Central memory CD8-positive, alpha-beta T cell (primary cell): Measurements from ENCODE around the gene STK39.

Source experiments
- ATAC-seq: fragments of 150-1000 bp; cut with Tn5 transposase; replicated peaks from 2 replicates; pipeline ENCODE4 v1.10.0; 2022; ENCODE audit warnings: mild to moderate bottlenecking, moderate FRiP score, moderate number of reproducible peaks; ENCODE audit not compliant: poor library complexity, severe bottlenecking; ENCODE audit errors: extremely low read depth
- DNase-seq, 2 donors: peaks; one replicate each; pipeline ENCODE4 v3.0.0; 2021; ENCODE audit warnings: low spot score in 2 of 2
- H3K27ac Mint-ChIP-seq: one replicate; pipeline ENCODE4 v1.8.0; 2022; ENCODE audit warnings: low read depth, mild to moderate bottlenecking, moderate library complexity, mixed read lengths
- H3K27me3 Mint-ChIP-seq: one replicate; pipeline ENCODE4 v1.8.0; 2022; ENCODE audit warnings: mixed read lengths
- H3K36me3 Mint-ChIP-seq: one replicate; pipeline ENCODE4 v1.8.0; 2022; ENCODE audit warnings: mild to moderate bottlenecking, moderate library complexity, mixed read lengths; ENCODE audit not compliant: insufficient read depth
- H3K4me1 Mint-ChIP-seq: one replicate; pipeline ENCODE4 v1.8.0; 2022; ENCODE audit warnings: mixed read lengths
- H3K4me3 Mint-ChIP-seq: one replicate; pipeline ENCODE4 v1.8.0; 2022; ENCODE audit warnings: mild to moderate bottlenecking, moderate library complexity, mixed read lengths
- H3K9me3 Mint-ChIP-seq: one replicate; pipeline ENCODE4 v1.8.0; 2022; ENCODE audit warnings: mixed read lengths

Gene STK39

DNA sequence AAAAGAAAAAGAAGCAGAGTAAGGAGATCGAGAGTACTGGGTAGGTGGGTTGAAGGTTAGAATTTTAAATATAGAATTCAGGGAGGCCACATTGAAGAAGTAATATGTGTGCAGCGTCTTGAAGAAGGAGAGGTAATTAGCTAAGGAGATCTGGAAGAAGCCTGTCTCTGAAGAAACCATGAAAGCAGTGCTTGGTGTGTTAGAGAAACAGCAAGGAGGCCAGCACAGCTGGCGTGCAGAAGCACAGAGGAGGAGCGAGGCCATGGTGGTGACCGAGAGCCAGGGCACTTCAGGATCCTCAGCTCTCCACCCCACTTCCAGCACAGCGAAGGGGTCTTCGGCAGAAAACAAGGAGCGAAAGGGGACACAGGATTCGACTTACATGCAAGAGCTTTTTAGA is 305.8 kb downstream of the STK39 start:
- H3K27me3 Mint-ChIP-seq, result peaks cover 35% of the 10 kb centered on the region
- H3K27ac Mint-ChIP-seq, result no peak overlapping the region
- H3K4me3 Mint-ChIP-seq, result no peak overlapping the region
- DNase-seq (no peak), ATAC-seq (no peak)
- peaks cover 5% of the 10 kb centered on the region for H3K36me3 Mint-ChIP-seq
- no peaks in the 10 kb centered on the region for H3K9me3 Mint-ChIP-seq
- H3K4me1 Mint-ChIP-seq, result peaks cover 12% of the 10 kb centered on the region

DNA sequence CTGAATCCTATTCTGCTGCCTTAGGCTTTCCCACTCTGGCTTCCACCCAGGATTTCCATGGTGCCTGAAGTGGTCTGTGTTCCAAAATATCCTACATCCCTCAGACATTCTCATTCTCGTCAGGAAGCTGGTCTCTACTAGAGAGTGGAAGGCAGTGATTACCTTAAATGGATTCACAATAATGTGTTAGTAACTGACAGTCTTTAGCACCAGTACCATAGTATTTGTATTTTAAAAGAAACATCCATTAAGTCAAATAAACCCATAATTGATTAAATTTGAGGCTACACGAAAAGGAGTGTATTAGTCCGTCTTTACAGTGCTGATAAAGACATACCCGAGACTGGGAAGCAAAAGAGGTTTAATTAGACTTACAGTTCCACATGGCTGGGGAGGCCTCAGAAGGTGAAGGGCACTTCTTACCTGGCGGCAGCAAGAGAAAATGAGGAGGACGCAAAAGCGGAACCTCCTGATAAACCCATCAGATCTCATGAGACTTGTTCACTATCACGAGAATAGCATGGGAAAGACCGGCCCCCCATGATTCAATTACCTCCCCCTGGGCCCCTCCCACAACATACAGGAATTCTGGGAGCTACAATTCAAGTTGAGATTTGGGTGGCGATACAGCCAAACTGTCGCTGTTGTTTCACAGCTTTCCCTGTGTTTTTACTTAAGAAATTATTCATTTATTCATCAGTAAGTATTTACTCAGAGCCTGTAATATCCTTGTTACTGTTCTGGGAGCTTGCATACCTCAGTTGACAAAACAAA is 306.5 kb downstream of the STK39 start:
- H3K9me3 Mint-ChIP-seq, result no peaks in the 10 kb centered on the region
- H3K27ac Mint-ChIP-seq, result no peak overlapping the region
- ATAC-seq (no peak), DNase-seq (no peak)
- H3K36me3 Mint-ChIP-seq, result peaks cover 6% of the 10 kb centered on the region
- H3K4me3 Mint-ChIP-seq, result no peak overlapping the region
- peaks cover 6% of the 10 kb centered on the region for H3K4me1 Mint-ChIP-seq
- H3K27me3 Mint-ChIP-seq, result peaks cover 35% of the 10 kb centered on the region

DNA sequence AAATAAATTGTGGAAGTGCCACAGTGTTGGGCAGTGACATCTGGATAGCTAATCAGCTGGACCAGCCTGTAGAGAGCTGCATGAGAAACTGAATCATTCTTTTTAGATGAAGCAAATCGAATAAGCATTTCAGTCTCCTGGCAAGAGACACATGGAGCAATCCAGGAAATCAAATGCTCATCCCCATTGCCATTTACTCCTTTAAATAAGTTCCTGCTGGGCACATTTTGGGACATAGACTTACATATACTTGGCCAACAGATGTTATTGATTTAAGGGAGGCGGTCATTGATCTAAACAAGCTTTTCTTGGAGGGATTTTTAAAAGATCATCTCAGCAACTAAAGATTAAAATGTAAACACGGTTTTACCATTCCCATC is 307.1 kb downstream of the STK39 start:
- H3K27ac Mint-ChIP-seq, result no peak overlapping the region
- peaks cover 38% of the 10 kb centered on the region for H3K27me3 Mint-ChIP-seq
- H3K36me3 Mint-ChIP-seq, result peaks cover 4% of the 10 kb centered on the region
- ATAC-seq (no peak), DNase-seq (no peak)
- H3K9me3 Mint-ChIP-seq, result peaks cover under 1% of the 10 kb centered on the region
- H3K4me3 Mint-ChIP-seq, result no peak overlapping the region
- peaks cover under 1% of the 10 kb centered on the region for H3K4me1 Mint-ChIP-seq

DNA sequence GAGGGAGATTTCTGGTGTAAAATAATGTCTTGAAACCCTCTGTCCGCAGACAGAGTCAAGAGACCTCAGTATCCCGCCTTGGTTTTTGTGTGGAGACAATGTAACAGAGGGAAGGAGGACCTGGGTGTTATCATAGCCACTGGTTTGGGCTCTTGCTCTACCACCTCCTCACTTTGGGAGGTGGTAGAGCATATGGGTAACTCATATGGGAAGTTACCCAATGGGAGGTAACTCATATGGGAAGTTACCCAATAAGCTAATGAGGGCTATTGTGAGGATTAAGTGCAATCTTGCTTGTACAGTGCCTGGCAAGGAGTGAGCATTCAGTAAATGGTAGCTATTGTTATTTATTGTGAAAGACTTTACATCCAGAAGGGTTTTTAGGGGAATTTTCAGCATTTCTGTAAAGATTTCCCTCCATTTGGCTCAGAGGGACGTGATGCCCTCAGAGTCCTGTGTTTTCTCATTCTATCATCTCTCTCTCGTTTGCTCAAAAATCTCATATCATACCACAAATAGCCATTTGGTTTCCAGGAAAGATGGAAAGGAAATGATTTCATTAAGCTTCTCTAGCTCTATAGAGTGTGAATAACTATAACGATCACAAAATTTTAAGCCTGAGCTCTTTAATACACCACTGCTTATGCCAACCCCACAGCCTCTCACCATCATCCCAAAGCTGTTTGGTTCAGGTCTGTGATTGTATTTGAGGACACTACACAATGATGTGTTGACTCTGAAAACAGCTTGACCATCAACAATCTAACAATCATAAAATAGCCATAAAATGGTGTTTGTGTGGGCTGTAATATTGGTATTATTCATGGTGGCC is 307.7 kb downstream of the STK39 start:
- Mint-ChIP-seq H3K27ac (no peak overlapping the region), H3K4me3 (no peak overlapping the region), H3K9me3 (peaks cover 5% of the 10 kb centered on the region), H3K4me1 (no peaks in the 10 kb centered on the region), H3K36me3 (peaks cover 2% of the 10 kb centered on the region), H3K27me3 (peaks cover 44% of the 10 kb centered on the region)
- DNase-seq, result no peak
- no peak for ATAC-seq

DNA sequence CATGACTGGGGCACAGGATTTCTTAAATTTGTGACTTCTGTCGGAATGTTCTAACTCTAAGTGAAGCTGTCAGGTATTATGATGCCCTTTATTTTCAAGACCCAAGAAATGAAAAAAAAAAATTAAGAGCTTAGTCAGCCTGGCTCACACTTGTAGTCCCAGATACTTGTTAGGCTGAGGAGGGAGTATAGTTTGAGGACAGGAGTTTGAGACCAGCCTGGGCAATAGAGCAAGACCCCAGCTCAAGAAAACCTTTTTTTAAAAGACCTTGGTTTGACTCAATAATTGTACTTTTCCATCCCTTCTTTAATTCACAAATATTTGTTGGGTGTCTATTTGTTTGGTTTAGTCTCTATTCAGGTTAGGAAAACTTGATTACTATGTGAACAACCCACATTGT is 310.0 kb downstream of the STK39 start:
- Mint-ChIP-seq H3K9me3 (peaks cover 5% of the 10 kb centered on the region), H3K4me3 (no peak overlapping the region), H3K27ac (no peak overlapping the region), H3K27me3 (peaks cover 54% of the 10 kb centered on the region), H3K36me3 (peaks cover 4% of the 10 kb centered on the region), H3K4me1 (no peaks in the 10 kb centered on the region)
- ATAC-seq, result no peak
- DNase-seq, result no peak

DNA sequence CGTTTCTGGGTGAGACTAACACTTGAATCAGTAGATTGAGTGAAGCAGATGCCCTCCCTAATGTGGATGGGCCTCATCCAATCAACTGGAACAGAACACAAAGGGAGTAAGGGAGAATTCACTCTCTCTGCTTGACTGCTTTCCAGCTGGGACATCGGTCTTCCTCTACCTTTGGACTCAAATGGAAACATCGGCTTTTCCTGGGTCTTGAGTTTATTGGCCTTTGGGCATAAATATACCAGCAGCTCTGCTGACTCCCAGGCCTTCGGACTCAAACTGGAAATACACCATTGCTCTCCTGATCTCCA is 311.6 kb downstream of the STK39 start:
- Mint-ChIP-seq H3K4me1 (no peaks in the 10 kb centered on the region), H3K27ac (peak overlapping the region; percentile 64), H3K36me3 (peaks cover 4% of the 10 kb centered on the region), H3K9me3 (peaks cover 5% of the 10 kb centered on the region), H3K27me3 (peaks cover 46% of the 10 kb centered on the region), H3K4me3 (no peak overlapping the region)
- ATAC-seq (no peak), DNase-seq (no peak)

DNA sequence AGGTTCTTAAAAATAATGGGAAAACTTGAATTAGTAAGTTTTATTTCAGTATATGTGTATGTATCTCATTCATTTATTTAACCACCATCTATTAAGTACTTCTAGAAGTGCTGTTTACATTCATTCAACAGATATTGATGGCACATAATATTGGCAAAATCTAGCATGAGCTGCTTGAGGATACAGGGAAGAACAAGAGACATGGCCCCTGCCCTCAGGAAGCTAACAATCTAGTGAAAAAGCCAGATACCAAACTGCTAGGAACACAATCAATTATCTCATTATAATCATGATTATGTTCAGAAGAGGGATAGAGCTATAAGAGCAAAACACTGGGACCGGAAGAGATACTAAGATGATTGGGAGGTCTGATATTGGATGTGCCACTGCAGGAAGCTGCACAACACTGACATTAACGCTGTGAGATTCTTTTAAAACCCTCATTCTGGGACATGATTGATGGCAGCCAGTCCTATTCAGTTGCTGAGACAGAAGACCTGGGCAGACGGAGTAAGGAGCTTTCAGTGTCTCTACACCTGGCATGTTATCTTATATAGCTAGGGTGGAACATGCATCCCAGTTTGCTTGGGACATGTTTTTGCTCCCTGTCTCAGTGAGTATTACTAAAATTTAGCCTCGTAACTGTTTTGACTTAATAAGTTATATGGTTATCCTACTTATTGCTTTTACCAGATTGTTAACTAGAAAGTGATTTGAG is 314.1 kb downstream of the STK39 start:
- Mint-ChIP-seq H3K27me3 (peaks cover 36% of the 10 kb centered on the region), H3K9me3 (peaks cover 5% of the 10 kb centered on the region), H3K36me3 (peaks cover 6% of the 10 kb centered on the region), H3K27ac (no peak overlapping the region), H3K4me1 (no peaks in the 10 kb centered on the region), H3K4me3 (no peak overlapping the region)
- DNase-seq (no peak), ATAC-seq (no peak)

DNA sequence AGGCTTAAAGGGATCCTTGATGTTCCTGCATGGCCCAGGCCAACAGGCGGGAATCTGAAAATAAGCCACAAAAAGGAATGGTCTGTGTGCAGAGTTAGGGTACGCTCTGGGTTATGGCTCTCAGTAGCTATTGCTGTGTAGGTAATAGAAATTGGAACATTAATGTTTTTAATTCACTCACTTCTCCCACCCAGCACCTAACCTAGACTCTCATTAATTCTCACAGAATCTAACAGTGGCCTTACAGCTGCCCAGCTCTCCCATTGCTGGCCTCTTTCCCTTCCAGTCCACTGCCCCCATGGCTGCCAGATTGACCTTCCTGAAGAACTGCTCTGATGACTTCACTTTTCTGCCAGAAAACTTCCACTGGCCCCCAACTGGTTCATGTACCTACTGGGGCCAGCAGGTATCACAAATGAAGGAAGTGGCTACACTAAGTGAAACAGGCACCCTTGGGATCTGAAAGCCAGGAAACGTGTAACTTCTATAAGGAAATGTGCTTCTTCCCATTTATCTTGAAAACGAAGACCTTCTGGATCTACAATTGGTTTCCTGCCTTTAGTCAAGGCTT is 315.2 kb downstream of the STK39 start:
- Mint-ChIP-seq H3K36me3 (peaks cover 6% of the 10 kb centered on the region), H3K27ac (no peak overlapping the region), H3K4me1 (no peaks in the 10 kb centered on the region), H3K9me3 (peaks cover 5% of the 10 kb centered on the region), H3K27me3 (peaks cover 46% of the 10 kb centered on the region), H3K4me3 (no peak overlapping the region)
- ATAC-seq, result no peak
- no peak for DNase-seq

DNA sequence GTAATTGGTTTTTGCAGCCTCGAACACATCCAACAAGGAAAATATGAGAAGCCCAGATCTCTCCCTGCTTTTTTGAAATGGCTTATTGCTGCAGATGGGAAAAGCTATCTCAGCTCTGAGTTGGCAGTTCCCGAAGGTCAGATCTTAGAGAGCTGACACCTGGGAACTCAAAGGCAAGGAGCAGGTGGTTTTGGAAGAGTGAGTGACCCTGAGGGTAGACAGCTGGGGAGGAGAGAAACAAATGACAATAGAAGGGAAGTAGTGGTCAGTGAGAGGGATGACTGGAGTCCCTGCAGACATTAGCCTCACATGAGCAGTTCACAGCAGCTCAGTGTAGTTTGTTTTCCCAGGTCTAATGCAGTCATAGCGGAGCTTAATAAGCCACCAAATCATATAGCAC is 317.9 kb downstream of the STK39 start:
- H3K36me3 Mint-ChIP-seq, result peaks cover 4% of the 10 kb centered on the region
- H3K4me1 Mint-ChIP-seq, result no peaks in the 10 kb centered on the region
- no peak overlapping the region for H3K4me3 Mint-ChIP-seq
- H3K27me3 Mint-ChIP-seq, result peaks cover 38% of the 10 kb centered on the region
- ATAC-seq (no peak), DNase-seq (no peak)
- no peaks in the 10 kb centered on the region for H3K9me3 Mint-ChIP-seq
- H3K27ac Mint-ChIP-seq, result no peak overlapping the region

DNA sequence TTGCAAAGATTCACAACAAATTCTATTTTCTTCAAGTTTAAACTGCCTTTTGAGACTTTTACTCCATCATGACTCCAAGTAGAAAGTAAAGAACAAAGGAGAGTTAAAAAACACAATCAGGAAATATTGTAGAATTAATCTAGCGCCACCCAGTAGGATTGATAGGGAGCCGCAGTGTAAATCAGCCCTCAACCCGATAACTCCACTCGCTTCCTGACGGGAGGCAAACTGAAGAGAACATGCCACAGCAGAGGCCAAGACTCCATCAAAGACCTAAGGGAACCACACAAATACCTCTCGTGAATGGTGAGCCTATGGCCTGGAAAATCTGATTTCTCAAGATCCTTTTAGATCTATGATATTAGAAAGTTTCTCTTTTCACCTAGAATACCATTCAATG is 319.0 kb downstream of the STK39 start:
- no peaks in the 10 kb centered on the region for H3K9me3 Mint-ChIP-seq
- no peaks in the 10 kb centered on the region for H3K4me1 Mint-ChIP-seq
- peaks cover 1% of the 10 kb centered on the region for H3K36me3 Mint-ChIP-seq
- ATAC-seq (no peak), DNase-seq (no peak)
- no peak overlapping the region for H3K4me3 Mint-ChIP-seq
- no peak overlapping the region for H3K27ac Mint-ChIP-seq
- H3K27me3 Mint-ChIP-seq, result peaks cover 38% of the 10 kb centered on the region

DNA sequence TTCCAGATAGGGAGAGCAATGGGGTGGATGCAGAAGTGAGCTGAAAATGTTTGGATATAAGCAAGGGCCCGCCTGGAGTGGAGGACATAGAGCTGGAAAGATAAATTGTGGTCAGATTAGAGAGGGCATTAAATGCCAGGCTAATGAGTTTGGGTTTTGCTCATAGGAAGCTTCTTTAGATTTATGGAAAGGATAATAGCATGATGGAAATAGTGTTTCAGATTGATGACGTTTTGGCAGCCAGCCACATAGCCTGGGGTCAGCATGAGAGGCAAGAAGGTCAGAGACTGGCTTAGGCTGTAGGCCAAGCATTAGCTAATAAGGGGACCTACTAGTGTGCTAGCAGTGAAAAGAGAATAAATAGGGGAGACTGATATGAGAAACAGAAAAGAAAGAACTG is 321.6 kb downstream of the STK39 start:
- Mint-ChIP-seq H3K4me1 (no peaks in the 10 kb centered on the region), H3K36me3 (peaks cover 1% of the 10 kb centered on the region), H3K27ac (no peak overlapping the region), H3K4me3 (no peak overlapping the region), H3K27me3 (peaks cover 21% of the 10 kb centered on the region), H3K9me3 (no peaks in the 10 kb centered on the region)
- DNase-seq, result no peak
- no peak for ATAC-seq

DNA sequence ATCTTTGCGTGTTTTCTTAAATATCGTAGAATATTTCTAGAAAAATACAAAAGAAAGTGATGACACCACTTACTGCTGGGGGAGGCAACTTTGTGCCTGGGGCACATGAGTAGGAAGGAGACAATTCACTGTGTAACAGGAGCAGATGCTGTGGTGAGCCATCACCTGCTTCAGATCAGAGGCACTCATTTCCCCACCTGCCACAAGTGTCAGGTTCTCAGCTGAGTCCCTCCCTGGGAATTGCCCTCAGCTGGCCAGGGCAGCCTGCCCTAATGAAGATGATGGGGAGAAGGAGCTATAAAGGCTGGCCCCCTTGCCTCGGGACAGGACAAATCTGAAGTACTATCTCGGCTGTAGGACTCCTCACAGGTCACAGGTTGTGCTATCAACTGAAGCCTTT is 322.8 kb downstream of the STK39 start:
- Mint-ChIP-seq H3K27me3 (peaks cover 24% of the 10 kb centered on the region), H3K4me1 (no peaks in the 10 kb centered on the region), H3K9me3 (no peaks in the 10 kb centered on the region), H3K27ac (no peak overlapping the region), H3K4me3 (no peak overlapping the region), H3K36me3 (peaks cover 1% of the 10 kb centered on the region)
- ATAC-seq, result no peak
- DNase-seq, result no peak
